ENCODE data around the gene IL10RA. TPM values are rescaled to one million over a fixed set of nuclear protein-coding genes. Genes with fewer than 3 reads are reported as not detected.

Gene IL10RA
- total RNA-seq, 1 experiment from 2014 or later: 1.7 TPM

DNA sequence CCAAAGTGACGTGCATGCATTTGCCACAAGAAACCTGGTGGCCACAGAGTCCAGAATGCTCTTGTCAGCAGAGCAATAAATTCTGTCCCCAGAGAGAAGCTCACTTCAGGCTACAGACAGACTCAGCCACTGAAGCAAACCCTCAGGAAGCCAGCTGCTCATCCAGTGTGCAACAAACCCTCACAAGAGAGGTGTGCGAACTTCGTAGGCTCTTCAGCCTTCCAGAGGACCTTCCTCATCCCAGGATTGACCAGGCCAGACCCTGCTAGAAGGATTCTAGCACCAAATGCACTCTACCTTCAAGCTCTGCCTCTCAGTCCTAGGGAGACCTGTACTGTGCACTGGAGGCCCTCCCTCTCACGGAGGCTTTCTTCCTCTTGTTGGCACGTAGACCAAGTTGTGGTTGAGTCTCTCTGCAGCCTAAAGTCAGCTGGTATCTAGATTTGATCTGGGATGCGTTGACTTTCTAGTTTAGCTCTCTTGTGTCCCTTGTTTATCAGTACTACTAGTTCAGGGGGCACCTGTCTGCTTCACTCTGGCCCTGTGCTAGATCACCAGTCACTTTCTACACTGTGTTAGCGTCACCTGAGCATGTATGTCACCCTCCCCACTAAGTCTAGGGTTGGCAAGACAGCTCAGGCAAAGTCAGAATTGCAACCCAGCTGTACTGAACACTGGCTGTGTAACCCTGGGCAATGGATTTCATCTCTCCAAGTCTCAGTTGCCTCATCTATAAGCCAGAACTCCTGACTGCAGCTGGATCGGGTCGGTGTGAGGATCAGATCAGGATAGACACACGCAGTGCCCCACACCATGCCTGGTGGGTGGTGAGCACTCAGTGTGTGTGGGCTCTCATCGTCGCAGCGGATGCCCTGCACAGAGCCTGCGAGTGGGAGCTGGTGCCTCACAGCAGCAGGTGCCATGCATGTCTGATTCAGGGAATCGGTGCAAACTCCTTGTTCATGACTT is 34.9 kb upstream of the IL10RA start:
- RAD21 ChIA-PET (ENCODE audit: low non-redundant PET in 1 of 2, low total read pairs in 2 of 2, uncharacterized antibody in 2 of 2, unreplicated experiment in 2 of 2): interaction anchor here in 1 of 2 experiments (0.6 kb wide), 1 partner anchor 142 kb away, joined by 3 read pairs; no protein-coding TSS in a partner anchor
- CTCF ChIA-PET: interaction anchor here (1.2 to 1.8 kb wide), 2 partner anchors 101 to 102 kb away, joined by 3 to 6 read pairs; no protein-coding TSS in a partner anchor
- no peak for ATAC-seq
- TF ChIP-seq CBX3 (IDR thresholded peaks at IDR 0.05; ENCODE audit: low read depth) (no peak), POLR2AphosphoS5 (IDR thresholded peaks at IDR 0.05; ENCODE audit: low read depth, low read length) (no peak), SRF (IDR thresholded peaks at IDR 0.05; ENCODE audit: low read depth) (no peak), SIN3A (IDR thresholded peaks at IDR 0.05; ENCODE audit: low read depth) (no peak), SP1 (IDR thresholded peaks at IDR 0.05; ENCODE audit: low read depth) (no peak), JUND (IDR thresholded peaks at IDR 0.05) (no peak), TCF7L2 (IDR thresholded peaks at IDR 0.05; ENCODE audit: borderline replicate concordance, extremely low read depth, insufficient read depth, insufficient read length) (no peak), EZH2 (IDR thresholded peaks at IDR 0.05) (no peak), RAD21 (IDR thresholded peaks at IDR 0.05; ENCODE audit: low read depth) (no peak), POLR2A (IDR thresholded peaks at IDR 0.05; ENCODE audit: borderline replicate concordance, extremely low read depth, insufficient read depth, insufficient read length) (no peak), ZFX (IDR thresholded peaks at IDR 0.05) (no peak), FOSL1 (IDR thresholded peaks at IDR 0.05; ENCODE audit: low read depth) (no peak), ELF1 (IDR thresholded peaks at IDR 0.05; ENCODE audit: borderline replicate concordance, low read depth) (no peak), ZNF274 (IDR thresholded peaks at IDR 0.05; ENCODE audit: low read depth, low read length) (no peak)
- TF ChIP-seq, protein P1, sequence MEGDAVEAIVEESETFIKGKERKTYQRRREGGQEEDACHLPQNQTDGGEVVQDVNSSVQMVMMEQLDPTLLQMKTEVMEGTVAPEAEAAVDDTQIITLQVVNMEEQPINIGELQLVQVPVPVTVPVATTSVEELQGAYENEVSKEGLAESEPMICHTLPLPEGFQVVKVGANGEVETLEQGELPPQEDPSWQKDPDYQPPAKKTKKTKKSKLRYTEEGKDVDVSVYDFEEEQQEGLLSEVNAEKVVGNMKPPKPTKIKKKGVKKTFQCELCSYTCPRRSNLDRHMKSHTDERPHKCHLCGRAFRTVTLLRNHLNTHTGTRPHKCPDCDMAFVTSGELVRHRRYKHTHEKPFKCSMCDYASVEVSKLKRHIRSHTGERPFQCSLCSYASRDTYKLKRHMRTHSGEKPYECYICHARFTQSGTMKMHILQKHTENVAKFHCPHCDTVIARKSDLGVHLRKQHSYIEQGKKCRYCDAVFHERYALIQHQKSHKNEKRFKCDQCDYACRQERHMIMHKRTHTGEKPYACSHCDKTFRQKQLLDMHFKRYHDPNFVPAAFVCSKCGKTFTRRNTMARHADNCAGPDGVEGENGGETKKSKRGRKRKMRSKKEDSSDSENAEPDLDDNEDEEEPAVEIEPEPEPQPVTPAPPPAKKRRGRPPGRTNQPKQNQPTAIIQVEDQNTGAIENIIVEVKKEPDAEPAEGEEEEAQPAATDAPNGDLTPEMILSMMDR (IDR thresholded peaks at IDR 0.05 in 2 of 3, conservative IDR thresholded peaks at IDR 0.05 in 1 of 3; ENCODE audit: borderline replicate concordance in 1 of 3, insufficient read depth in 1 of 3, low read depth in 2 of 3, low read length in 2 of 3): no peak
- TF ChIP-seq, protein P2, sequence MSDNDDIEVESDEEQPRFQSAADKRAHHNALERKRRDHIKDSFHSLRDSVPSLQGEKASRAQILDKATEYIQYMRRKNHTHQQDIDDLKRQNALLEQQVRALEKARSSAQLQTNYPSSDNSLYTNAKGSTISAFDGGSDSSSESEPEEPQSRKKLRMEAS (IDR thresholded peaks at IDR 0.05): no peak
- TF ChIP-seq, protein P3, sequence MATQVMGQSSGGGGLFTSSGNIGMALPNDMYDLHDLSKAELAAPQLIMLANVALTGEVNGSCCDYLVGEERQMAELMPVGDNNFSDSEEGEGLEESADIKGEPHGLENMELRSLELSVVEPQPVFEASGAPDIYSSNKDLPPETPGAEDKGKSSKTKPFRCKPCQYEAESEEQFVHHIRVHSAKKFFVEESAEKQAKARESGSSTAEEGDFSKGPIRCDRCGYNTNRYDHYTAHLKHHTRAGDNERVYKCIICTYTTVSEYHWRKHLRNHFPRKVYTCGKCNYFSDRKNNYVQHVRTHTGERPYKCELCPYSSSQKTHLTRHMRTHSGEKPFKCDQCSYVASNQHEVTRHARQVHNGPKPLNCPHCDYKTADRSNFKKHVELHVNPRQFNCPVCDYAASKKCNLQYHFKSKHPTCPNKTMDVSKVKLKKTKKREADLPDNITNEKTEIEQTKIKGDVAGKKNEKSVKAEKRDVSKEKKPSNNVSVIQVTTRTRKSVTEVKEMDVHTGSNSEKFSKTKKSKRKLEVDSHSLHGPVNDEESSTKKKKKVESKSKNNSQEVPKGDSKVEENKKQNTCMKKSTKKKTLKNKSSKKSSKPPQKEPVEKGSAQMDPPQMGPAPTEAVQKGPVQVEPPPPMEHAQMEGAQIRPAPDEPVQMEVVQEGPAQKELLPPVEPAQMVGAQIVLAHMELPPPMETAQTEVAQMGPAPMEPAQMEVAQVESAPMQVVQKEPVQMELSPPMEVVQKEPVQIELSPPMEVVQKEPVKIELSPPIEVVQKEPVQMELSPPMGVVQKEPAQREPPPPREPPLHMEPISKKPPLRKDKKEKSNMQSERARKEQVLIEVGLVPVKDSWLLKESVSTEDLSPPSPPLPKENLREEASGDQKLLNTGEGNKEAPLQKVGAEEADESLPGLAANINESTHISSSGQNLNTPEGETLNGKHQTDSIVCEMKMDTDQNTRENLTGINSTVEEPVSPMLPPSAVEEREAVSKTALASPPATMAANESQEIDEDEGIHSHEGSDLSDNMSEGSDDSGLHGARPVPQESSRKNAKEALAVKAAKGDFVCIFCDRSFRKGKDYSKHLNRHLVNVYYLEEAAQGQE (IDR thresholded peaks at IDR 0.05; ENCODE audit: low read depth): no peak
- TF ChIP-seq, protein P4, sequence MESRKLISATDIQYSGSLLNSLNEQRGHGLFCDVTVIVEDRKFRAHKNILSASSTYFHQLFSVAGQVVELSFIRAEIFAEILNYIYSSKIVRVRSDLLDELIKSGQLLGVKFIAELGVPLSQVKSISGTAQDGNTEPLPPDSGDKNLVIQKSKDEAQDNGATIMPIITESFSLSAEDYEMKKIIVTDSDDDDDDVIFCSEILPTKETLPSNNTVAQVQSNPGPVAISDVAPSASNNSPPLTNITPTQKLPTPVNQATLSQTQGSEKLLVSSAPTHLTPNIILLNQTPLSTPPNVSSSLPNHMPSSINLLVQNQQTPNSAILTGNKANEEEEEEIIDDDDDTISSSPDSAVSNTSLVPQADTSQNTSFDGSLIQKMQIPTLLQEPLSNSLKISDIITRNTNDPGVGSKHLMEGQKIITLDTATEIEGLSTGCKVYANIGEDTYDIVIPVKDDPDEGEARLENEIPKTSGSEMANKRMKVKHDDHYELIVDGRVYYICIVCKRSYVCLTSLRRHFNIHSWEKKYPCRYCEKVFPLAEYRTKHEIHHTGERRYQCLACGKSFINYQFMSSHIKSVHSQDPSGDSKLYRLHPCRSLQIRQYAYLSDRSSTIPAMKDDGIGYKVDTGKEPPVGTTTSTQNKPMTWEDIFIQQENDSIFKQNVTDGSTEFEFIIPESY (IDR thresholded peaks at IDR 0.05; ENCODE audit: extremely low read depth, insufficient replicate concordance, low read length): no peak
- TF ChIP-seq, protein P5, sequence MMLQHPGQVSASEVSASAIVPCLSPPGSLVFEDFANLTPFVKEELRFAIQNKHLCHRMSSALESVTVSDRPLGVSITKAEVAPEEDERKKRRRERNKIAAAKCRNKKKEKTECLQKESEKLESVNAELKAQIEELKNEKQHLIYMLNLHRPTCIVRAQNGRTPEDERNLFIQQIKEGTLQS (IDR thresholded peaks at IDR 0.05): no peak

More for the DNA sequence above, 34.9 kb upstream of the IL10RA start:
- peaks cover 3 to 10% of the 10 kb centered on the region in 2 experiments; a peak in 3 of 4 replicates for H3K4me1 ChIP-seq (ENCODE audit: control insufficient read depth in 1 of 2, insufficient read depth in 2 of 2, low read length in 2 of 2)
- H3K4me3 ChIP-seq (replicated peaks in 1 of 2; ENCODE audit: low read depth in 1 of 2, low read length in 2 of 2): no peak overlapping the region
- H3K27ac ChIP-seq (ENCODE audit: low read depth, low read length): no peak overlapping the region
- no peaks in the 10 kb centered on the region for H3K9me3 ChIP-seq (ENCODE audit: control insufficient read depth in 1 of 2, insufficient read depth in 1 of 2, low read depth in 1 of 2, low read length in 2 of 2)
- H3K27me3 ChIP-seq (ENCODE audit: insufficient read depth, low read length): no peaks in the 10 kb centered on the region
- no peak overlapping the region for H3K4me2 ChIP-seq (ENCODE audit: low read length)
- no peak overlapping the region for H3K9ac ChIP-seq (ENCODE audit: low read length)
- H3K36me3 ChIP-seq (ENCODE audit: control insufficient read depth in 1 of 2, insufficient read depth in 2 of 2, low read length in 2 of 2): no peaks in the 10 kb centered on the region
- intact Hi-C loops (cut with micrococcal nuclease): no loop called here
- no TSS peak for BruUV-seq (replicated peaks)
- H2AFZ ChIP-seq (ENCODE audit: low read depth, low read length, poor library complexity, severe bottlenecking): no peak overlapping the region
- H3K9me2 ChIP-seq (ENCODE audit: insufficient read depth): no peaks in the 10 kb centered on the region
- H4K20me1 ChIP-seq (ENCODE audit: insufficient read depth): no peaks in the 10 kb centered on the region
- DNase-seq (ENCODE audit: low read depth, low spot score): no peak
- no peaks in the 10 kb centered on the region for H3K79me2 ChIP-seq (ENCODE audit: insufficient read depth, low read length)
- POLR2A ChIA-PET: no interaction called here

Measured in HCT116 (cell line).